ENCODE results near the gene CATSPERZ.
A peak's percentile ranks its signal among the peaks of the same experiment; 100 is the strongest.

DNA sequence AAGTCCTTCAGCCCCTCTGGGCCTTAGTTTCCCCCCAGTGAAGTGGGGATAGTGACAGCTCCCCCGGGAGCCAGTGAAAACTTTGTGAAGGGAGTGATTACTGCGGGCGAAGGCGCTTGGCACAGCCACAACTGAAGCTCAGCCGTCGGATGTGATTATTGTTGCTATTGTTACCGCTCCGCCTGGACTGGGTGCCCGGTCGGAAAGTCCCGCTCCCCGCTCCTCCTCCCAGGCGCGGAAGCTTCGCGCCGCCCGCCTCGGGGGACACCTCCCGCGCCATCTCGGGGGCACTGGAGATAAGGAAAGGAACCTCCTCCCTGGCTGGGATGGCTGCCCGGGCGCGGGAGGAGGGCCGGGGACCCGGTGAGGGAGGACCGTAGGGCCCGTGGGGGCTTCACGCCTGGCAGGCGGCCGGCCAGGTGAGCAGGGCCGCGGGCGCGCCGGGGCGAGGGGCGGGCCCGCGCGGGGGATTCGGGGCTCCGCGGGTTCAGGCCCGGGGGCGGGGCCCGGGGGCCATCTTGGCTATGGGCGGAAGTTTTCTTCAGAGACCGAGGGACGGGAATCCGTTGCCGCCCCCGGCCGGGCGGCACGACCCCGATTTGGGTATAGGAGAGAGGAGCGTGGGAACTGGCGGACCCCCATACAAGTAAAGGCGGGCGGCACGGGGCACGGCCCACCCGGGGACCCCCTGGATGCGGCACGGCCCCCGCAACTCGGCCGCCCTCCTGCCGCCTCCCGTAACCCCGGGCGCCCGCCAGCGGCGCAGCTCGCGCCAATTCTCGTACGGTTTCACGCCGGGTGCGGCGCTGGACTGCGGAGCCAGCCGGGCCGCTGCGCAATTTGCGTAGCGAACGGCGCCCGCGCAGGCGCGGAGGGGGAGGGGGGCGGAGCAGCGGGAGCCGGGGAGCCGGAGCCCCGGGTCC lies 14.9 kb upstream of the CATSPERZ start, which contains the start of gene GPR137:
- no peak for TF ChIP-seq CTCF (IDR thresholded peaks at IDR 0.05; ENCODE audit: extremely low read depth in 1 of 2, insufficient read depth in 1 of 2, low read depth in 1 of 2, low read length in 2 of 2)
- peak; percentile 55 for TF ChIP-seq POLR2AphosphoS5 (IDR thresholded peaks at IDR 0.05; ENCODE audit: insufficient read depth, low read depth, low read length)
- no peak for TF ChIP-seq MAX (IDR thresholded peaks at IDR 0.05; ENCODE audit: insufficient read depth, insufficient read length)
- peak; percentile 57 for TF ChIP-seq POLR2A (IDR thresholded peaks at IDR 0.05; ENCODE audit: low read depth, low read length)
- TF ChIP-seq FOS (IDR thresholded peaks at IDR 0.05; ENCODE audit: borderline replicate concordance, insufficient read depth, low read length), result no peak

Data from endothelial cell of umbilical vein (primary cell).